ENCODE measurements around the gene CARD9. TPM values are rescaled to one million over a fixed set of nuclear protein-coding genes. Genes with fewer than 3 reads are reported as not detected.
"Not testable (repeated sequence)": the region's sequence is repeated elsewhere in the genome, so short reads cannot be mapped to it uniquely, and the experiment has no call there.

CARD9 gene
- total RNA-seq, 1 donor from 2014 or later, result 17.6 TPM

DNA sequence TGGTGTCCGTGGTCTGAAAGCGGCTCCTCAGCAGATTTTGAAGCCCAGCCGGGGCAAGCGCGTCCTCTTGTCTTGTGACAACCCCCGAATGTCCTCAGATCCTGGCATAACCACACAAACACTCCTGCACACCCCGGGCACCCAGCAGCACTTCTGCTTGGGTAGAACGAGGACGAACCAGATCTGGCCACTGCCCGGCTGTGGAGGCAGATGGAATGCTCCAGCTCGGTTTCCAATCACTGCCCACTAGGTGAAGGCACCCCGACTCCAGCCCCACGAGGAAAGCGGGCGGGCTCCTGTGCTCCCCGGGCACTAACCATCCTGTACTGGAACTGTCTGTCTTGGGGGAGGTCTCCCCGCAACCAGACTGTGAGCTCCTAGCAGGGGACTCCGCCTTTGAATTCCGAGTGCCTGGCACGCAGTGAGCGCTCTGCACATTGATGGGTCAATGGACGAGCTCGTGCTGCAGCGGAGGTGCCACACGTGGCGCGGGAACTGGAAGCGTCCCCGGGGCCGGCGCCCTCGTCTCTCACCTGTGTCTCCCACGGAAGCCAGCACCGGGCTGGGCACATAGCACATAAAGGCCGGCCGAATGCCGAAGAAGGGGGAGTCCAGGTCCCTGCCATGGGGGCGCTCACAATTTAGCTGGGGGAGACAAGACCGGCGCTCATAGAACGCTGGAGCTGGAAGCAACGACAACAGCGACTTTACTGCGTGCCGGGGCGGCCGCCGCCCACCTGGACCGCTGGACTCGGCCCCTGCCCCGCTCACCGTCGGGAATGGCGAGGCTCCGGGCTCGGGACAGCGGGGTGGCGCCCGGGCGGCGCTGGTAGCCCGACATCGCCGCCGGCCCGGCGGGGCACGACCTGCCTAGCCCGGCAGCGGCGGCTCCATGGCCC lies 36.3 kb upstream of the CARD9 start:
- Mint-ChIP-seq H3K4me3 (ENCODE audit: low read depth) (peak overlapping the region; percentile 92), H3K27ac (peak overlapping the region; percentile 95), H3K36me3 (ENCODE audit: low read depth) (peaks cover 78% of the 10 kb centered on the region), H3K9me3 (no peaks in the 10 kb centered on the region), H3K4me1 (ENCODE audit: low read depth) (peaks cover 39% of the 10 kb centered on the region), H3K27me3 (ENCODE audit: low read depth) (no peaks in the 10 kb centered on the region)
- peak; percentile 32 for DNase-seq (ENCODE audit: low spot score)
- intact Hi-C loops (cut with micrococcal nuclease), result loop anchor here (1.0 to 10.0 kb wide), 5 partner anchors 10 to 295 kb away; partner anchors contain the start of genes GPSM1, SEC16A, SNAPC4 and TMEM250

DNA sequence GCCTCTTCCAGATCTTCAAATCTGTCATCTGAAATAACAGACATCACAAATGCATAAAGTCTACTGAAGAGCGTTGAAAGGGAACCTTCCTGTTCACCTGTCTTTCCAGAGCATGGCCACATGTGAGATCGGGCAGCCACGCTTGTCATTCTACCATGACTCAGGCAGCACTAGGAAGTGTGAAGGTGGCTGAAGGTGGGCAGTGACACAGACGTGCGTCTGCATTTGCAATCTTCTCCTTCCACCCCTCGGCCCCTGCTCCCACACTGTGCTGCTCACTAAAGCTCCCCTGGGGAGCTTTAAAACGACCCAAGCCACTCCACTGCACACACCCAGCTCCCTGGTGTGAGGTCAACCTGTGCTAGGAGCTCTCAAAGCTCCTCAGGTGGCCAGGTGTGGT lies 34.4 kb upstream of the CARD9 start:
- peak overlapping the region; percentile 11 for H3K4me3 Mint-ChIP-seq (ENCODE audit: low read depth)
- peaks cover 76% of the 10 kb centered on the region for H3K36me3 Mint-ChIP-seq (ENCODE audit: low read depth)
- no peaks in the 10 kb centered on the region for H3K27me3 Mint-ChIP-seq (ENCODE audit: low read depth)
- no peak for DNase-seq (ENCODE audit: low spot score)
- H3K4me1 Mint-ChIP-seq (ENCODE audit: low read depth), result peaks cover 54% of the 10 kb centered on the region
- intact Hi-C loops (cut with micrococcal nuclease), result loop anchor here (10.0 kb wide), 3 partner anchors 83 to 293 kb away; partner anchors contain the start of genes GPSM1 and TMEM250
- no peak overlapping the region for H3K27ac Mint-ChIP-seq
- no peaks in the 10 kb centered on the region for H3K9me3 Mint-ChIP-seq

DNA sequence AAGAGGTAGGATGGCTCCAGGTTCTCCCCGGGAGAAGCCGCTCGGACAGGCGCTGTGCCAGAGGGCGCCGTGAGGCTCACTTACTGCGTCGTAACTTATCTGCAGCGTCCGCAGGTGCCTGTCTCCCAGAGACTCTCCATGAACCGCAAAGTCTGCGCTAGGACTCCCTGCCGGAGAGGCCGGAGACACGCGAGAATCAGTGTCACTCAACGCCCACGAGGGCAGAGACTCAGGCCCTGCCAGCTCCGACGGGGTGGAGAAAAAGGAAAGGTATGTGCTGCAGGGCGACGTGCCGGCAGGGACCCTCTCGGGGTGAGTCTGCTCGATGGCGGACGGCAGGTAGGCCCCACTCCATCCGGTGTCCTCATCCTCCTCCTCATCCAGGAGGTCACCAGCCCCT lies 33.6 kb upstream of the CARD9 start:
- intact Hi-C loops (cut with micrococcal nuclease), result loop anchor here (10.0 kb wide), 3 partner anchors 82 to 292 kb away; partner anchors contain the start of genes GPSM1 and TMEM250
- Mint-ChIP-seq H3K4me1 (ENCODE audit: low read depth) (peaks cover 50% of the 10 kb centered on the region), H3K36me3 (ENCODE audit: low read depth) (peaks cover 77% of the 10 kb centered on the region)
- H3K9me3 Mint-ChIP-seq; H3K4me3 Mint-ChIP-seq (ENCODE audit: low read depth); H3K27me3 Mint-ChIP-seq (ENCODE audit: low read depth); DNase-seq (ENCODE audit: low spot score); H3K27ac Mint-ChIP-seq: not testable (repeated sequence)

DNA sequence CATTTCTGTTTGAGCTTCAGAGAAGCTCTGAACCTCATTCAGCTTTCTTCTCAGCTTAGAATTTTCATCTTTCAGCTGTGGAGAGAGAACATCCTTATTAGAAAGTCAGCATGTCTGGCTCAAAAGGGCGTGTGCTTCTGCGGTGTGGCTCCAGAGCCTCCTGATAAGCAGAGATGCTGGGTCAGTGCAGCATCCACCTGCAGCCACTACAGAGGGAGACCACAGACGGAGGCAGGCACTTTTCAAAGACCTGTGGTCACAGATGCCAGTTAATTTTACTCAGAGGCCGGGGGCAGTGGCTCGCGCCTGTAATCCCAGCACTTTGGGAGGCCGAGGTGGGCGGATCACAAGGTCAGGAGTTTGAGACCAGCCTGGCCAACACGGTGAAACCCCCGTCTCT lies 32.4 kb upstream of the CARD9 start:
- DNase-seq (ENCODE audit: low spot score); H3K27me3 Mint-ChIP-seq (ENCODE audit: low read depth); H3K27ac Mint-ChIP-seq; H3K9me3 Mint-ChIP-seq; H3K4me3 Mint-ChIP-seq (ENCODE audit: low read depth): not testable (repeated sequence)
- peaks cover 42% of the 10 kb centered on the region for H3K4me1 Mint-ChIP-seq (ENCODE audit: low read depth)
- intact Hi-C loops (cut with micrococcal nuclease), result loop anchor here (10.0 kb wide), 3 partner anchors 81 to 291 kb away; partner anchors contain the start of genes GPSM1 and TMEM250
- H3K36me3 Mint-ChIP-seq (ENCODE audit: low read depth), result peaks cover 75% of the 10 kb centered on the region

DNA sequence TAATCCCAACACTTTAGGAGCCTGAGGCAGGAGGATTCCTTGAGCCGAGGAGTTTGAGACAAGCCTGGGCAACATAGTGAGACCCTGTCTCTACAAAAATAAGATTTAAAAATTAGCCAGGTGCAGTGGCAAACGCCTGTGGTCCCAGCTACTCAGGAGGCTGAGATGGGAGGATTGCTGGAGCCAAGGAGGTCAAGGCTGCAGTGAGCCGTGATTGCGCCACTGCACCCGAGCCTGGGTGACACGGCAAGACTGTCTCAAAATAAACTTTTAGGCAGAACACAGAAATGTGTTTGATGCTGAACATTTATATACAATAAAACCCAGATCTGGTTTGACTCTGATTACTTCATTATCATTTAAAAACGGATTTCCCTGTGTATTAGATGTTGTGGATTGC lies 32.0 kb upstream of the CARD9 start:
- no peaks in the 10 kb centered on the region for H3K9me3 Mint-ChIP-seq
- H3K27me3 Mint-ChIP-seq (ENCODE audit: low read depth), result no peaks in the 10 kb centered on the region
- H3K36me3 Mint-ChIP-seq (ENCODE audit: low read depth), result peaks cover 75% of the 10 kb centered on the region
- H3K27ac Mint-ChIP-seq, result no peak overlapping the region
- DNase-seq (ENCODE audit: low spot score), result no peak
- intact Hi-C loops (cut with micrococcal nuclease), result loop anchor here (10.0 kb wide), 3 partner anchors 81 to 291 kb away; partner anchors contain the start of genes GPSM1 and TMEM250
- no peak overlapping the region for H3K4me3 Mint-ChIP-seq (ENCODE audit: low read depth)
- H3K4me1 Mint-ChIP-seq (ENCODE audit: low read depth), result peaks cover 42% of the 10 kb centered on the region

DNA sequence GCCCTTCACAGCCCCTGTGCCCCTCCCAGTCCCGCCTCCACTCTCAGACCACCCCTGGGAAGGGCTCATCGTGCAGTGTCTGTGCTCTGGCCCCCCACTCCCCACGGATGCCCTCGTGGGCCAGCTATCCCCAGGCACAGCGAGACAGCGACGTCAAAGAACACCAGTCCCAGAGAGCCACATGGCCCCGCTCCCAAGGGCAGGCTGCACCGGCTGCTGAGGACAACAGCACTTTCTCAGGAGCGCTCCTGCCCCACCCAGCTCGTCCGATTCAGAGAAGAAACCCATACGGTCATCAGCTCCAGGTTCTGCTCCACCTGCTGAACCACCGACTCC lies 31.3 kb upstream of the CARD9 start:
- intact Hi-C loops (cut with micrococcal nuclease), result loop anchor here (5.0 to 10.0 kb wide), 4 partner anchors 78 to 290 kb away; partner anchors contain the start of genes GPSM1, SEC16A and TMEM250
- peak overlapping the region; percentile 86 for H3K27ac Mint-ChIP-seq
- no peaks in the 10 kb centered on the region for H3K9me3 Mint-ChIP-seq
- peak overlapping the region; percentile 22 for H3K4me3 Mint-ChIP-seq (ENCODE audit: low read depth)
- no peak for DNase-seq (ENCODE audit: low spot score)
- H3K27me3 Mint-ChIP-seq (ENCODE audit: low read depth), result no peaks in the 10 kb centered on the region
- peaks cover 40% of the 10 kb centered on the region for H3K4me1 Mint-ChIP-seq (ENCODE audit: low read depth)
- peaks cover 72% of the 10 kb centered on the region for H3K36me3 Mint-ChIP-seq (ENCODE audit: low read depth)

DNA sequence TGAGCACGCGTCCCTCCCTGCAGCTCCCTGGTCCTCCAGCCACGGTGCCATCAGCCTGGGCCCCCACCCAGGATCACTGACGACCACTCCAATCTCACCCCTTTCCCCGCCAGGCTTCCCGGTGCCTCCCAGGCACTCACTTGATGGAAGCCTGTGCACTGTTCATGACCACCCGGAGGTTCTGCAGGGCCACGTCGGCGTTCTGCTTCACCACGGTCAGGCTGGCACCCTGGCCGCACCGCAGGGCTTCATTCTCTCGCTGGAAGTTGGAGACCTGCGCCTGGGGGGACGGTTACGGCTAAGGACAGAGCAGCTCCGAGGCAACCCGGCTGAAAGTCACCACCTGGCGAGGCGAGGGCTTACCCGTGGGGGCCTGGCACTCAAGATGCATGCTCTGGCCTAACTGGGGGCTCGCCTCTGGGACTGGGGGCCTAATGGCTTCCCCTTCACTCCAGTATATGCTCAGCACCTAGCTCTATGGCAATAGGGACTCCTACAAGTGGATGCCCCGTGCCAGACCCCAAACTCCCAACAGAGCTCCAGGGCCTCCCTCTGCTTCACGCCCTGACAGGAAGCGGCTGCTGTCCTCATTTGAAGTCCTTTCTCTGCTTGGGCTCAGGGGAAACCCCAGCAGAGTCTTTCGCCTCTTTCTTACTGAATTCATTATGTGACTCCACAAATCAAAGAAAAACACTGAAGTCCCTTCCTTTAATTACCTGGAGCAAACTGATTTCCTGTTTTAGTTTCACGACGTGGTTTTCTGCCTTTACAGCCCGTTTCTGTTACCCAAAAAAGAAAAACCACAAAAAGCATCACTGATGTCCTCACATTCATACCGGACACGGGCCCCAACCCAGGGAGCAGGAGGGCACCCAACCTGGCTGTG lies 30.7 kb upstream of the CARD9 start:
- no peak for DNase-seq (ENCODE audit: low spot score)
- no peaks in the 10 kb centered on the region for H3K27me3 Mint-ChIP-seq (ENCODE audit: low read depth)
- H3K9me3 Mint-ChIP-seq, result no peaks in the 10 kb centered on the region
- peaks cover 69% of the 10 kb centered on the region for H3K36me3 Mint-ChIP-seq (ENCODE audit: low read depth)
- H3K4me1 Mint-ChIP-seq (ENCODE audit: low read depth), result peaks cover 36% of the 10 kb centered on the region
- H3K27ac Mint-ChIP-seq, result peak overlapping the region; percentile 86
- intact Hi-C loops (cut with micrococcal nuclease), result loop anchor here (2.0 to 10.0 kb wide), 5 partner anchors 19 to 289 kb away; partner anchors contain the start of genes GPSM1, SEC16A and TMEM250
- peak overlapping the region; percentile 56 for H3K4me3 Mint-ChIP-seq (ENCODE audit: low read depth)

DNA sequence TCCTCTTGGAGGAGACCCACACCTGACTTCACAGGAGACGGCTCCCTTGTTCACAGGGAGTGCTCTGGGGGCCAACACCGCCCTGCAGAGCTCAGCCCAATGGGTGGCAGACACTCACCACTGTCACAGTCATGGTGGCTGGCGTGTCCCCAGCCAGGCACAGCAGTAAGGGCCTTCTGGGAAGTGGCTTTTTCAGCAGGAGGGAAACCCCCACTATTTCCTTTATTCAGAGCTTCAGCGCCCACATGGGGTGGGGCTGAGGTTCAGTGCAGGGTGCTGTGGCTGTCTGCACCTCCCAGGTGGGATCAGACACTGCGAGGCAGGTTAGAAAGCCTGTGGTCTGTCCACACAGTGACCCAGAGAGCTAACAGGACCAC lies 30.1 kb upstream of the CARD9 start:
- peaks cover 37% of the 10 kb centered on the region for H3K4me1 Mint-ChIP-seq (ENCODE audit: low read depth)
- no peaks in the 10 kb centered on the region for H3K9me3 Mint-ChIP-seq

DNA sequence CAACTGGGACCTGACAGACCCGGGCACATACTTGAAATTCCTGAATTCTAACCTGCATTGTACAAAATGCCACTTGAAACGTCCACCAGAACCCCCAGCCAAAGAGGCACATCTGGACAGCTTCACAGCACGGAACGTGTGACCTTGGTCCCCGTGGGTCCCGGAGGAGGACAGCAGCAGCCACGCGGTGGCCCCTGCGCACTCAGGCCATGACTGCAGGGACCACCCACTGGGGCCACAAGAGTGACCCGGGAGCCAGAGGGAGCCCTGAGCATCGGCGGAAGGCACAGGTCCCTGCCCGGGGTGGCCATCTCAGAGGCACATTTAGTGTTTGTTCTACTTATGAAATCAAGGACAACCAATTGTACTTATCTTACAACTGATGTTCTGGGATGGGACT lies 28.6 kb upstream of the CARD9 start:
- H3K27ac Mint-ChIP-seq, result peak overlapping the region; percentile 52
- H3K4me1 Mint-ChIP-seq (ENCODE audit: low read depth), result peaks cover 37% of the 10 kb centered on the region
- no peak overlapping the region for H3K4me3 Mint-ChIP-seq (ENCODE audit: low read depth)
- peaks cover 64% of the 10 kb centered on the region for H3K36me3 Mint-ChIP-seq (ENCODE audit: low read depth)
- intact Hi-C loops (cut with micrococcal nuclease), result loop anchor here (2.0 to 10.0 kb wide), 5 partner anchors 17 to 287 kb away; partner anchors contain the start of genes GPSM1, SEC16A and TMEM250
- H3K9me3 Mint-ChIP-seq, result no peaks in the 10 kb centered on the region
- no peaks in the 10 kb centered on the region for H3K27me3 Mint-ChIP-seq (ENCODE audit: low read depth)
- DNase-seq (ENCODE audit: low spot score), result no peak

More for the DNA sequence above, 30.1 kb upstream of the CARD9 start:
- H3K27me3 Mint-ChIP-seq (ENCODE audit: low read depth), result no peaks in the 10 kb centered on the region
- H3K4me3 Mint-ChIP-seq (ENCODE audit: low read depth), result peak overlapping the region; percentile 56
- peak overlapping the region; percentile 86 for H3K27ac Mint-ChIP-seq
- peaks cover 70% of the 10 kb centered on the region for H3K36me3 Mint-ChIP-seq (ENCODE audit: low read depth)
- DNase-seq (ENCODE audit: low spot score), result peak; percentile 64
- intact Hi-C loops (cut with micrococcal nuclease), result loop anchor here (2.0 to 10.0 kb wide), 5 partner anchors 19 to 289 kb away; partner anchors contain the start of genes GPSM1, SEC16A and TMEM250

DNA sequence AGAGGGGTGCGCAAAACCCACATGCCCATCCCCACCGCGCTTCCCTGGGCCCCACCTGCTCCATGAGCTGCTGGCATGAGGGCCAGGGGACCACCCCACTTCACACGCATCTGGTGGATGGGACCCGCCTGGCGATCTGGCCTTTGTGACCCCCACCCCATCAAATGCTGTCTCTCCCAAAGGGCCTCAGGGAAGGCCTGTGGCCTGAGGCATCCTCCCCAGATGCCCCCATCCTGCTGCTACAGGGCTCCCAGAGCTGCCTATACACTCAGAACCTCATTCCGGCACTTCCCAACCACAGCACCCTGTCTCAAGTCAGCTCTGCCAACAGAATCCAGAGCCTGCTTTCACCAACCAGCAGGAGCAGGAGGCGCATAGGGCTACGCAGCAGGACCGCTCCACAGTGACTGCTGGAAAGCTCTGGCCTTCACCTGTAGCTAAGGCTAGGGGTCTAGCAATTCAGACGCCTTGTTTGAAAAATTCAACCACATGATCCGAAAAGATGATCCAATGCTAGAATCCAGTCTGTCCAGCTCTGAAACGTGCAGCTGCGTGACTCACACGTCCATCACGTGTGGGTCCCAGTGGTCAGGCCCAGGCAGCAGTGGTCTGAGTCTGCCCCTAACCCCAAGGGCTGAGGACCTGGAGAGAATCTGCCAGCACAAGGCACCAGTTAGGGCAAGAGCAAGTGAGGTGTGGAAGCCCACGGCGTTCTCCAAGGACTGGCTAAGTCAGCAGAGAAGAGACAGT lies 27.9 kb upstream of the CARD9 start:
- intact Hi-C loops (cut with micrococcal nuclease), result loop anchor here (2.0 to 10.0 kb wide), 5 partner anchors 37 to 287 kb away; partner anchors contain the start of genes GPSM1, INPP5E, SEC16A and TMEM250
- no peak for DNase-seq (ENCODE audit: low spot score)
- peak overlapping the region; percentile 57 for H3K27ac Mint-ChIP-seq
- no peaks in the 10 kb centered on the region for H3K9me3 Mint-ChIP-seq
- H3K4me3 Mint-ChIP-seq (ENCODE audit: low read depth), result peak overlapping the region; percentile 37
- peaks cover 66% of the 10 kb centered on the region for H3K36me3 Mint-ChIP-seq (ENCODE audit: low read depth)
- H3K4me1 Mint-ChIP-seq (ENCODE audit: low read depth), result peaks cover 37% of the 10 kb centered on the region
- H3K27me3 Mint-ChIP-seq (ENCODE audit: low read depth), result no peaks in the 10 kb centered on the region

DNA sequence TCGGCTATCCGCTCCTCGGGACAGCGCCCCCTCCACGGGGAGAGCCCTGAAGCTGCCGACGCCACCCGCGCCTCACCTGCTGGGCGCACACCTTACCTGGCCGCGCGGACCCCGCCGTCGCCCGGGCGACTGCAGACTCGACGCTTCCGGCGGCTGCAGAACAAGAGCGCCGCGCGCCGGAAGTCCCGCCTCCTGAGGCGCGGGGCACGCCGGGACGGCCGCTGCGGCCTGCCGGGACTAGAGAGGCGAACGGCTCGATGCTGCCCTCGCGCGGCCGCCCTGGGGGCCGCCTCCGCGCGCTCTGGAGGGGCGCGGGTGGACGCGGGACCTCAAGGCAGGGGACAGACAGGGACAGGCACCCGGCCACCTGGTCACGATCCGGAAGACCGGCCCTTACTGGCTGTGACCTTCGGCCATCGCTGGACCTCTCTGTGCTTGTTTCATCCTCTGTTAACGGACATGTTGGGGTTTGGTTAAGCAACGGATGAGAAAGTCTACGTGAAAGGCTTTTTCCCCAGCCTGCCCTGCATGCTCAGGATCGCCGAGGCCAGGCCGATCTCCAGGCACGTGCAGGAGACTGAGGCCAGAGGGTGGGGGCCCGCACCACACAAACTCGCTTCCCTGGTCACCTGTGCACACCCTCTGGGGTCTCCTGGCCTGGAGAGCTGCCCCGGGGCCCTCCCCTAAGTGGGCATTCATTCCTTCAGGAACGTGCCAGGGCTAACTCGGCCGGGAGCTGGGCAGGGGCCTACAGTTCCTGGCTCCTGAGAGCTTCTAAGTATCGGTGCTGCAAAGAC lies 26.8 kb upstream of the CARD9 start, which contains the start of gene SNAPC4:
TSS of gene SNAPC4 (minus strand) at position 133 of the 797 bp plus-strand sequence. CDS start 1,742 bp downstream, outside the sequence.
- intact Hi-C loops (cut with micrococcal nuclease), result loop anchor here (1.0 to 10.0 kb wide), 7 partner anchors 10 to 285 kb away; partner anchors contain the start of genes DNLZ, ENTR1, GPSM1 and INPP5E
- Mint-ChIP-seq H3K27me3 (ENCODE audit: low read depth) (no peaks in the 10 kb centered on the region), H3K27ac (peak within 1 kb of the TSS; percentile 64), H3K9me3 (no peaks in the 10 kb centered on the region), H3K4me1 (ENCODE audit: low read depth) (peaks cover 34% of the 10 kb centered on the region), H3K36me3 (ENCODE audit: low read depth) (peaks cover 65% of the 10 kb centered on the region), H3K4me3 (ENCODE audit: low read depth) (peak within 1 kb of the TSS; percentile 84)
- peak; percentile 84 for DNase-seq (ENCODE audit: low spot score)
